Measurements from ENCODE around the gene RCVRN. TPM values are rescaled to one million over a fixed set of nuclear protein-coding genes. Genes with fewer than 3 reads are reported as not detected.

Gene RCVRN
- total and polyA plus RNA-seq, 9 of the 15 experiments (the other 6 are each of a cell fraction or from before 2014, with no cell fraction given), result not detected

DNA sequence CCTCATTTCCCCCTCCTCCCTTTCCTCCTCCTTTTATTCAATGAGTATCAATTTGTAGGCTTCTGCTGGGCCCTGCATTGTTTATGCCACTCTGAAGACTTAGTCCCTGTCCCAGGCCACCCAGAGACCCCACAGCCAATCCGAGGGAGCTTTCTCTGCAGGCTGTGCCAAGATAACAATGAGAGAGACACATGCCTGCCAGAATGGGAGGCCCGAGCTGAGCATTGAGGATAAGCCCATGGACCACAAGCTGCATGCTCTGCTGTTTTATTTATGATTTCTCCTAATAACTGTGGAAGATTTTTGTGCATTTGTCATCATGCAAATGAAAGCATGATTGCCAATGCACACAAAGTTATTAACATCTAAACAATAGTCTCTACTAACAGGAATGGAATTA, 3.0 kb downstream of the RCVRN start (continued):
- TF ChIP-seq, protein P1, sequence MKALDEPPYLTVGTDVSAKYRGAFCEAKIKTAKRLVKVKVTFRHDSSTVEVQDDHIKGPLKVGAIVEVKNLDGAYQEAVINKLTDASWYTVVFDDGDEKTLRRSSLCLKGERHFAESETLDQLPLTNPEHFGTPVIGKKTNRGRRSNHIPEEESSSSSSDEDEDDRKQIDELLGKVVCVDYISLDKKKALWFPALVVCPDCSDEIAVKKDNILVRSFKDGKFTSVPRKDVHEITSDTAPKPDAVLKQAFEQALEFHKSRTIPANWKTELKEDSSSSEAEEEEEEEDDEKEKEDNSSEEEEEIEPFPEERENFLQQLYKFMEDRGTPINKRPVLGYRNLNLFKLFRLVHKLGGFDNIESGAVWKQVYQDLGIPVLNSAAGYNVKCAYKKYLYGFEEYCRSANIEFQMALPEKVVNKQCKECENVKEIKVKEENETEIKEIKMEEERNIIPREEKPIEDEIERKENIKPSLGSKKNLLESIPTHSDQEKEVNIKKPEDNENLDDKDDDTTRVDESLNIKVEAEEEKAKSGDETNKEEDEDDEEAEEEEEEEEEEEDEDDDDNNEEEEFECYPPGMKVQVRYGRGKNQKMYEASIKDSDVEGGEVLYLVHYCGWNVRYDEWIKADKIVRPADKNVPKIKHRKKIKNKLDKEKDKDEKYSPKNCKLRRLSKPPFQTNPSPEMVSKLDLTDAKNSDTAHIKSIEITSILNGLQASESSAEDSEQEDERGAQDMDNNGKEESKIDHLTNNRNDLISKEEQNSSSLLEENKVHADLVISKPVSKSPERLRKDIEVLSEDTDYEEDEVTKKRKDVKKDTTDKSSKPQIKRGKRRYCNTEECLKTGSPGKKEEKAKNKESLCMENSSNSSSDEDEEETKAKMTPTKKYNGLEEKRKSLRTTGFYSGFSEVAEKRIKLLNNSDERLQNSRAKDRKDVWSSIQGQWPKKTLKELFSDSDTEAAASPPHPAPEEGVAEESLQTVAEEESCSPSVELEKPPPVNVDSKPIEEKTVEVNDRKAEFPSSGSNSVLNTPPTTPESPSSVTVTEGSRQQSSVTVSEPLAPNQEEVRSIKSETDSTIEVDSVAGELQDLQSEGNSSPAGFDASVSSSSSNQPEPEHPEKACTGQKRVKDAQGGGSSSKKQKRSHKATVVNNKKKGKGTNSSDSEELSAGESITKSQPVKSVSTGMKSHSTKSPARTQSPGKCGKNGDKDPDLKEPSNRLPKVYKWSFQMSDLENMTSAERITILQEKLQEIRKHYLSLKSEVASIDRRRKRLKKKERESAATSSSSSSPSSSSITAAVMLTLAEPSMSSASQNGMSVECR (CRISPR knock-in tag; IDR thresholded peaks at IDR 0.05), result no peak
- TF ChIP-seq CBX3 (IDR thresholded peaks at IDR 0.05; ENCODE audit: borderline replicate concordance in 1 of 2, low read length in 2 of 2), result no peak
- no peak for TF ChIP-seq MCM3 (IDR thresholded peaks at IDR 0.05)
- no peak for TF ChIP-seq ZFP36 (IDR thresholded peaks at IDR 0.05; ENCODE audit: low read depth, low read length, partially characterized antibody)
- no peak for TF ChIP-seq CLOCK (CRISPR knock-in tag; IDR thresholded peaks at IDR 0.05; ENCODE audit: borderline replicate concordance)
- TF ChIP-seq NELFE (IDR thresholded peaks at IDR 0.05; ENCODE audit: insufficient read depth, insufficient read length), result no peak
- no peak for TF ChIP-seq ZNF384 (IDR thresholded peaks at IDR 0.05; ENCODE audit: low read depth, low read length)
- no peak for TF ChIP-seq BRCA1 (IDR thresholded peaks at IDR 0.05)
- TF ChIP-seq BRCA1 (CRISPR knock-in tag; IDR thresholded peaks at IDR 0.05), result no peak
- no peak for TF ChIP-seq ZSCAN32 (CRISPR knock-in tag; IDR thresholded peaks at IDR 0.05)

Data from K562 (cell line).